Umbilical cord (tissue), 2 donors: ENCODE results near the gene M6PR. TPM values are rescaled to one million over a fixed set of nuclear protein-coding genes. Genes with fewer than 3 reads are reported as not detected.
"Not testable (repeated sequence)": the region's sequence is repeated elsewhere in the genome, so short reads cannot be mapped to it uniquely, and the experiment has no call there.

ENCODE experiments used
- DNase-seq: peaks from one replicate; pipeline ENCODE4 v3.0.0-alpha.2; 2015; ENCODE audit warnings: low spot score
- total RNA-seq: library from RNA; depleted of rRNA; stranded (reverse); fragments of >200 nt; gene quantifications from one replicate; pipeline ENCODE4 v1.2.3, GENCODE V29; 2014; ENCODE audit warnings: low replicate concordance; ENCODE audit not compliant: insufficient read depth

M6PR gene
- total RNA-seq, 1 donor from 2014 or later = 211 TPM

DNA sequence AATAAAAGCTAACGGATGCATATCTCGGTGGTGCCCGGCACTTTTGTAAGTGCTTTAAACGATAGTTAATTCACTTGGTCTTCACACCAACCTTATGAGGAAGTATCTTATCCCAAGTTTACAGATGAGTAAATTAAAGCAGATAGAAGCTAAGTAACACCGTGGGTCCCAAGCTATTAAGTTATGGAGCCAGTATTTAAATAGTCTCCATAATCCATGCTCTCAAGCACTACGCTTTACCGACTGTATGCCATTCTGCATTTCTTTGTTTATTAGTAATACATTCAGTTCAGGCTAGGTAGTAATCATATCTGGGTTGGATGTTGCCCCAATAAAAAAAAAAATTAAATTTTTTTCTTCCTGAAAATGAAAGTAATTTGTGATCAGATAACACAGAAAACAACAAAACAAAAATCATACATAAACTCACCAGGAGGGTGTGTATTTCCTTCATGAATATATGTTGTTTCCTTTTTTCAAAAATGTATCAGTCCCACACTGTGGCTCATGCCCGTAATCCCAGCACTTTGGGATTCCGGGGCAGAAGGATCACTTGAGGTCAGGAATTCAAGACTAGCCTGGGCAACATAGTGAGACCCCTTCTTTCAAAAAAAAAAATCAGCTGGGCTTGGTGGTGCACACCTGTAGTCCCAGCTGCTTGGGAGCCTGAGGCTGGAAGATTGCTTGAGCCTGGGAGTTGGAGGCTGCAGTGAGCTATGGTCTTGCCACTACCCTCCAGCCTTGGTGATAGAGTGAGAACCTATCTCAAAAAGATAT lies 1.4 kb upstream of the M6PR start:
- no peak for DNase-seq

DNA sequence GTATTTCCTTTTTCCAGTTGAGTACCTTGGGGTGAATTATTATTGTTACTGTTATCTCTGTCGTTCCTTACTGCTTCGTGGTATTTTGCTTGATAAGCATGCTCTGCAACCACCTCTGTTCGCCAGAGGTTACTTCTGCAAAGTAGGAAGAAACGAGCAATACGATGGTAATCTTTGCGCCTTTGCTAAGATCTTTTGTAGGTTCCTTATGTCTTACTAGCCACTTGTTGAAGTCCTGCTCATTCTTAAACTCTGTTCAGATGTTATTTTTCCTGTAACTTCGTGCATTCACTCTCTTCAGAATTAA lies 729 bp upstream of the M6PR start:
- no peak for DNase-seq

- DNase-seq = peak; percentile 29
These were observed 624 bp downstream of the M6PR start for GRCh38 chr12:8948701-8949341.

DNA sequence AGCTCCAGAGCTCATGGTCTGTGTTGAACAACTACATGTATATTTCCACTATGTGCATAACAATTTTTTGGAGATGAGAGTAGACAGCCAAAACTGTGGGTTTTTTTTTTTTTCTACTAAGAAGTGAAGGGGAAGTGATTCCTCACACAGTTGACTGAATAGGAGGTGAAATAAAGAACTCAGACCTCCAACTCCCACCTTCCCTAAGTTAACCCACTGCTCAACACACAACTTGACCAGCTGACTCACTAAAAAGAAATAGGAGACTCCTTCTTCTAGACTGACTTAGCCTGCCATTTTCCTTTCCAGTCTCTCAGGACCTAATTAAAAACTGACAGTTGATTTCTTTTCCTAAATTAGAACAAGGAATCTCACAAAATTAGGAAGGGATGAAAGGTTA lies 1.7 kb downstream of the M6PR start:
- DNase-seq = no peak

GRCh38 chr12:8946733-8947132 lies 2.7 kb downstream of the M6PR start:
- DNase-seq = no peak

DNA sequence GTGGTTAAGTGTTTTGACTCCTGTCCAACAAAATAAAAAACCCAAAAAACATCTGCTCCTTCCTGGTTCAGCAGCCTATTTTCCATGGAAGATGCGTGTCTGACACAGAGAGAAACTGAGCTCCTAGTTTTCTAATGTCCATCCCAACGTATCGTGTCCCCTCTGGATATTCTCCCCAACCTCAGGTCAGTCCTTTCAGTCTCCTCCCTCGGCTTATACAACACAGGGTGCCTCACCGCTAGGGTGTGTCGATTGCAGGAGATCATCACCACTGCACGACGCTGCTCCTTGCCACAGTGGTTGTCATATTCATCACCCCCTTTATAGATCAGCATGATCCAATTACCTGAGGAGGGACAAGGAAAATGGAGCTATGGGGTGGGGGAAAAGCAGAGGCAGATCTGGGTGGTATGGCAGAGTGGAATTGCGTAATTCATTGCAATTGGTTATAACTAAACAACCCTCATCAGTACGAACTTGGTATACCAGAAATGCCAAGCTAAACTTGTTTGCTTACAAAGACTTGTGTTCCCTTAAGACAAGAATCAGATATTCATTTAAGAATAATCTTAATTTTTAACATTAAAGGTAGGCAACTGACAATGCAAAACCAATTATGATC lies 5.8 kb downstream of the M6PR start:
- no peak for DNase-seq

GRCh38 chr12:8941691-8942478 lies 7.6 kb downstream of the M6PR start:
- no peak for DNase-seq

DNA sequence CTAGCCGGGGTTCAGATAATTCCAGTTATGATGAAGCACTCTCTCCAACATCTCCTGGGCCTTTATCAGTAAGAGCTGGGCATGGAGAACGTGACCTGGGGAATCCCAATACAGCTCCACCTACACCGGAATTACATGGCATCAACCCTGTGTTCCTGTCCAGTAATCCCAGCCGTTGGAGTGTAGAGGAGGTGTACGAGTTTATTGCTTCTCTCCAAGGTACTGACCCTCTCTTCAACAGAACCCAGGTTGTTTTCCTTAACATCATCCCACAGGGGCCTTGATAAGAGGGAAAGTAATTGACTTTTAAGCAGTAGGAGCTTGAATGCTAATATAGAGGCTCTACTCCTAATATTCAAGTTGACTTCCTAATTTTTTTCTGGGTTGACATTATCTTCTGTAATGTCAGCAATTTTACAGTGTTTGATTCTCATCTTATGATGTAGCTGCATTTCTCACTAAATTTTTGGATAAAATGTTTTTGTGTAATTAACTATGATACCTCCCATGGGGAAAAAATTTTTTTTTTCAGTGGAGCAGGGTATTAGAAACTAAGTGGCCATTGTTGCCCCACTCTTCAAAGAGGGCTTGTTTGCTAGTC lies 11.5 kb downstream of the M6PR start:
- DNase-seq = not testable (repeated sequence)

DNA sequence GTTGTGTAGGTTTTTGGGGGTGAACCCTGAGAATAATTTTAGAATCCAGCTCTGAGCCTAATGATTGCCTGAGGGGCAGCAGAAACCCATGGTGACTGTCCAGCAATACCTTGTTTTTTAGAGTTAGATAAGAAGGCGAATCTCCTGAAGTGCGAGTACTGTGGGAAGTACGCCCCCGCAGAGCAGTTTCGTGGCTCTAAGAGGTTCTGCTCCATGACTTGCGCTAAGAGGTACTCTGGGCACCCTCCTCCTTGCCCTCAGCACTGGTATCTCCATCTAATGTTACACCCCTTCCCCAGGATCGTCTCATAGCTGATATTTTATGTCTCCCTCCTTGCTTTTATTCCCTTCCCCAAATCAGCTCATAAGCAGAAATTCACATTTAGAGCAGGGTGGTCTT lies 12.7 kb downstream of the M6PR start:
- no peak for DNase-seq

- DNase-seq = not testable (repeated sequence)
These were observed 15.4 kb downstream of the M6PR start for GRCh38 chr12:8934080-8934479.

DNA sequence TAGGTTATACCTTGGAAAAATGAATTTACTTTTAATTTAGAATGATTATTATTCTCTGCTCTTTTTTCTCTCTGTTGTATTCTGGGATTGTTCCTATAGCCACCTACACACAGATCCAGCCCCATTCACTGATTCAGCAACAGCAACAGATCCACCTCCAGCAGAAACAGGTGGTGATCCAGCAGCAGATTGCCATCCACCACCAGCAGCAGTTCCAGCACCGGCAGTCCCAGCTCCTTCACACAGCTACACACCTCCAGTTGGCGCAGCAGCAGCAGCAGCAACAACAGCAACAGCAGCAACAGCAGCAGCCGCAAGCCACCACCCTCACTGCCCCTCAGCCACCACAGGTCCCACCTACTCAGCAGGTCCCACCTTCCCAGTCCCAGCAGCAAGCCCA lies 17.0 kb downstream of the M6PR start:
- not testable (repeated sequence) for DNase-seq

DNA sequence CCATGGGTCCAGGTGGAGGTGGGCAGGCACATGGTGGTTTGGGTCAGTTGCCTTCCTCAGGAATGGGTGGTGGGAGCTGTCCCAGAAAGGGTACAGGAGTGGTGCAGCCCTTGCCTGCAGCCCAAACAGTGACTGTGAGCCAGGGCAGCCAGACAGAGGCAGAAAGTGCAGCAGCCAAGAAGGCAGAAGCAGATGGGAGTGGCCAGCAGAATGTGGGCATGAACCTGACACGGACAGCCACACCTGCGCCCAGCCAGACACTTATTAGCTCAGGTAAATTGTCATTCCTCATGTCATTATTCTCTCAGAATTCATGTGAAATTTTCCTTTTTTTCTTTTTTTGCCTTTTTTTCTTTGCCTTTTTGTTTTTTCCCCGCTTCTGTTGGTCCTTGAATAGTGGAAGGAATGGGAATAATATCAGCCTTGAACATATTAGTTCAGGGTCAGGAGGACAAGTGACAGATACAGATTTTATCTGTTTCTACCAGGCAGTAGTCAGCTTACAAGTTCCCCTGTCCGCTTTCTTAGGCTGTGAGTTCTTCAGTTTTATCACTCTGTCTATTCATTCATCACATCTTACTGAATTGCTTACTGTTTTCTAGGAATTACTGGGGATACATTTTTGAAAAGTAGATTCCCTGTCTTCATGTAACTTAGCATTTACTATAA lies 18.7 kb downstream of the M6PR start:
- DNase-seq = not testable (repeated sequence)

DNA sequence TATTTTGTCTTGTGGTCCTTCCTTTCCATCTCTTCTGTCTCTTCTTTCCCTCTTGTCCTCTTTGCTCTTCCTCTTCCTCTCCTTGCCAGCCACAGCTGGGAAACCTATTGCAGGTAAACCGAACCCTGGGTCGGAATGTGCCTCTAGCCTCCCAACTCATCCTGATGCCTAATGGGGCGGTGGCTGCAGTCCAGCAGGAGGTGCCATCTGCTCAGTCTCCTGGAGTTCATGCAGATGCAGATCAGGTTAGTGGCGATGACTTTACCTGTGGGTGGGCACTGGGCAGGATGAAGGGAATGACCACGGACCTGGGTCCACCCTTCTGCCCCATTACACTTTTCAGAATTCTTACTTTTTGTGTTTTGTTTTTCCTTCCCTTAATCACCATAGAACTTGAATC lies 26.9 kb downstream of the M6PR start:
- DNase-seq = no peak

- not testable (repeated sequence) for DNase-seq
These were observed 29.8 kb downstream of the M6PR start for GRCh38 chr12:8919643-8920042.

DNA sequence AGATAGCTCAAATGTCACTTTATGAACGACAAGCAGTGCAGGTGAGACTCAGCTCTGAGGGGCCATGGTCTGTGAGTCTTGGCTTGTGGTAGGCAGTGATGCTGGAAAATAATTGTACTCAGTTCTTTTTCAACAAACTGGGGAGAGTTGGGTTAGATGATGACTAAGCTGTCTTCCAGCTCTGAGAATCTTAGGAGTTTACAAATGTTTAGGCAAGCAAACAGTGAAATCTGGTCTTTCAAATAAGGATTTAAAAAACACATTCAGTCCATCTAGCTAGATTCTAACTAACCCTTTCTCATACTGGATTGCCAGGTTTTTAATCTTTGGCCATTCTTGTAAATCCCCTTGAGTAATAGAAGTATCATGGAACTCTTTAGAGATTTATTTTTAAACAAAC lies 31.7 kb downstream of the M6PR start:
- DNase-seq = no peak

- DNase-seq = no peak
These were observed 32.4 kb downstream of the M6PR start for GRCh38 chr12:8917031-8917430.

- no peak for DNase-seq
These were observed 33.3 kb downstream of the M6PR start for GRCh38 chr12:8916154-8916553.

DNA sequence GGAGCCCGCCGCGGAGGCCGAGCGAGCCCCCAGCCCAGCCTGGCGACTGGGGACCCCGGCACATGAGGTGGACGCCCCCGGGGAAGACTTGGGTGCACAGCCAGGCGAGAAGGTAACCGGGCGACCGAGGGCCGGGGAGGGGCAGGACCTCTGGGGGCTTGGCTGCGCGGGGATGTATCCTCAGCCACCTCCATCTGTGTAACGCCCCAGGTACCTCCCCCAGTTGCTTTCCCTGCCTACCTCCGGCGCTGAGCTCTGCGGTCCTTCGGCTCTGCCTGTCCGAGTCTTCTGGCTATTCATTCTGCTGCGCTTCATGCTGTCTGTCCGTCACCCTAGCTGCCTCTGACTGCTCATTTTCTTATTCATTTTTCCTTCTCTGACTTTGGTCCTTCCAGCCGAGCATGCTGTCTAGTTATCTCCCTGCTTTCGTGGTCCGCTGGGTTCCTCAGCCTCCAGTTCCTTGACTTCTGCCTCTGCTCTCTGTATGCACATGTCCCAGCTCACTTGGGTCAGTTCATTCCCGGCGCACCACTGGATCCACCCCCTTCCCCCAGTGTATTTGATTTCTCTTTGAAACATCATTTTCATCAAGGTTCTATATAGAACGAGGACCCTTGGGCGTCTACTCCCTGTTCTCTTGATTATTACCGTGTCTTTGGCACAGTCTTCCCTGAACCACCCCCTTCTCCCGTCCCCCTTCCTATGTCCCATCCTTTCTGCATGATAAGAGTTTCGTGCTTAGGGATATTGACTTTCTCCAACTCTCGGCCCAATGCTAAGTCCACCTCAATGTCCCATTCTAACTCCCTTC lies 34.5 kb downstream of the M6PR start:
- peak; percentile 75 for DNase-seq

GRCh38 chr12:8914033-8914715 lies 35.3 kb downstream of the M6PR start, which contains the start of gene PHC1:
PHC1 (plus strand) TSS chr12:8914509; CDS start chr12:8917678, 3,169 bp downstream.
- DNase-seq = peak; percentile 91

GRCh38 chr12:8913702-8914032 lies 35.8 kb downstream of the M6PR start:
- DNase-seq = no peak
